Measurements from ENCODE around the gene BLMH. TPM values are rescaled to one million over a fixed set of nuclear protein-coding genes. Genes with fewer than 3 reads are reported as not detected.
A peak's percentile ranks its signal among the peaks of the same experiment; 100 is the strongest.

The BLMH gene
- total and polyA plus RNA-seq, 3 experiments from 2014 or later, result 28.3 to 68.0 (median 67.1) TPM

- Histone ChIP-seq H3K9me3 (ENCODE audit: low read length) (no peaks in the 10 kb centered on the region), H3K27ac (ENCODE audit: low read depth, low read length) (no peak overlapping the region), H3K4me3 (ENCODE audit: low read length) (no peak overlapping the region), H3K27me3 (ENCODE audit: insufficient read depth, low read length, poor library complexity, severe bottlenecking) (no peaks in the 10 kb centered on the region), H3K4me1 (ENCODE audit: insufficient read depth, low read length) (no peaks in the 10 kb centered on the region), H3K36me3 (ENCODE audit: insufficient read depth, low read length) (peaks cover 15% of the 10 kb centered on the region)
- no peaks in the 10 kb centered on the region for H3K9me3 Mint-ChIP-seq
- no peaks in the 10 kb centered on the region for H3K27me3 Mint-ChIP-seq
- ChIA-PET CTCF (no interaction called here), POLR2A (no interaction called here)
- H3K4me1 Mint-ChIP-seq, result peaks cover 0 to 3% (median 0%) of the 10 kb centered on the region in 3 donors
- DNase-seq, result no peak
- no peak overlapping the region for H3K4me3 Mint-ChIP-seq
- H3K36me3 Mint-ChIP-seq, result peaks cover 3 to 50% (median 35%) of the 10 kb centered on the region in 3 donors
- peak overlapping the region in 1 of 8 donors; percentile 24 for H3K27ac Mint-ChIP-seq
These were observed 45.3 kb downstream of the BLMH start for GRCh38 chr17:30246460-30246859.

DNA sequence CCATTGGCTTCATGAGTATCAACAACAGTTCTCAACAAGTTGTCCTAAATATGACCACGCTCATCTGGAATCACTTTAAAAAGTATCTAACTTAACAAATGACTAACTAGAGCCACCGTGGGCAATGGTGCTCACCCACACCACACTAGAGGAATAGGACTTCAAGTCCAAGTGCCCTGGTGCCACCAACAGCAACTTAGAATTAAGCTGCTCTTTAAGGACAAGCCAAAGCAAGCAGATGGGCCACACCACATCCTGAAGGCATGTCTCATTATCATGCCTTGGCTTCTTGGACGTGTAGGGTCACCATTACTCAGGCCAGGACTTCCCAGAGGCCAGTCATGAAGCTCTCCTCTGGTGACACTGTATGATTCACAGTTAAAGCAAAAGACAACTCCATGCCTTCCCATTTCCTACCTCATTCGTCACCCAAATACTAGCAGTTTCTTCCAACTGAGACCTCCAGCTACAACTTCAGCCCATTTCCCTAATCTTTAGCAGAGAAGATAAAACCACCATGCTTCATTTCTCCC lies 46.8 kb downstream of the BLMH start:
- H3K36me3 ChIP-seq (ENCODE audit: insufficient read depth, low read length), result peaks cover 15% of the 10 kb centered on the region
- no peaks in the 10 kb centered on the region for H3K27me3 ChIP-seq (ENCODE audit: insufficient read depth, low read length, poor library complexity, severe bottlenecking)
- no peaks in the 10 kb centered on the region for H3K9me3 ChIP-seq (ENCODE audit: low read length)
- H3K27ac ChIP-seq (ENCODE audit: low read depth, low read length), result no peak overlapping the region
- Mint-ChIP-seq H3K4me3 (no peak overlapping the region), H3K27me3 (no peaks in the 10 kb centered on the region), H3K27ac (peak overlapping the region in 1 of 8 donors; percentile 0), H3K4me1 (peaks cover 0 to 3% (median 0%) of the 10 kb centered on the region in 3 donors), H3K36me3 (peaks cover 3 to 35% (median 32%) of the 10 kb centered on the region in 3 donors), H3K9me3 (no peaks in the 10 kb centered on the region)
- no peak for DNase-seq
- no peak overlapping the region for H3K4me3 ChIP-seq (ENCODE audit: low read length)
- CTCF ChIA-PET, result no interaction called here
- no peaks in the 10 kb centered on the region for H3K4me1 ChIP-seq (ENCODE audit: insufficient read depth, low read length)
- POLR2A ChIA-PET, result interaction anchor here (0.6 kb wide), 1 partner anchor 875 kb away, joined by 3 read pairs; no protein-coding TSS in a partner anchor

GRCh38 chr17:30243568-30243967 lies 48.2 kb downstream of the BLMH start:
- H3K4me3 Mint-ChIP-seq, result no peak overlapping the region
- no peaks in the 10 kb centered on the region for H3K9me3 Mint-ChIP-seq
- Histone ChIP-seq H3K36me3 (ENCODE audit: insufficient read depth, low read length) (peaks cover 5% of the 10 kb centered on the region), H3K27ac (ENCODE audit: low read depth, low read length) (no peak overlapping the region), H3K27me3 (ENCODE audit: insufficient read depth, low read length, poor library complexity, severe bottlenecking) (no peaks in the 10 kb centered on the region), H3K9me3 (ENCODE audit: low read length) (no peaks in the 10 kb centered on the region), H3K4me3 (ENCODE audit: low read length) (no peak overlapping the region), H3K4me1 (ENCODE audit: insufficient read depth, low read length) (no peaks in the 10 kb centered on the region)
- peak overlapping the region in 1 of 8 donors; percentile 21 for H3K27ac Mint-ChIP-seq
- no peak for DNase-seq
- ChIA-PET POLR2A (no interaction called here), CTCF (no interaction called here)
- H3K4me1 Mint-ChIP-seq, result peaks cover 0 to 12% (median 2%) of the 10 kb centered on the region in 3 donors
- peaks cover 4 to 7% of the 10 kb centered on the region in 2 donors for H3K27me3 Mint-ChIP-seq
- H3K36me3 Mint-ChIP-seq, result peaks cover 3 to 23% (median 23%) of the 10 kb centered on the region in 3 donors

DNA sequence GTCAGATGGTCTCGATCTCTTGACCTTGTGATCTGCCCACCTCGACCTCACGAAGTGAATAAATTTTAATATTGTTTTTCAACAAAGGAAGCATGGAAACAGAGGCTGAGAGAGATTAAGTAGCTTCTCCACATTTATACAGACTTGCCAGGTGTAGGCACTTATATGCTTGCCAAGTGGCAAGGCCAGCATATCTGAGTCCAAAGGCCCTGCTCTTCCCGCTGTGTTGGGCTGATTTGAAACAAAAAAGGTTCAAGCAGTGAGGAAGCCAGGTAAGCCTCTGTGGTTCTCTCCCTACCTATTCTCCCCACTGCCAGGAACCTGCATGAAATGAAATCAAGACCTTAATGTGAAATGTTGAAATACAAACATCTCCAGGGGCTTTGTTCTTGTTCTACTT lies 48.7 kb downstream of the BLMH start:
- H3K36me3 Mint-ChIP-seq, result peaks cover 3 to 18% (median 17%) of the 10 kb centered on the region in 3 donors
- peaks cover 0 to 16% (median 2%) of the 10 kb centered on the region in 3 donors for H3K4me1 Mint-ChIP-seq
- H3K4me3 Mint-ChIP-seq, result no peak overlapping the region
- Histone ChIP-seq H3K4me3 (ENCODE audit: low read length) (no peak overlapping the region), H3K9me3 (ENCODE audit: low read length) (no peaks in the 10 kb centered on the region), H3K27ac (ENCODE audit: low read depth, low read length) (no peak overlapping the region), H3K36me3 (ENCODE audit: insufficient read depth, low read length) (no peaks in the 10 kb centered on the region), H3K4me1 (ENCODE audit: insufficient read depth, low read length) (no peaks in the 10 kb centered on the region), H3K27me3 (ENCODE audit: insufficient read depth, low read length, poor library complexity, severe bottlenecking) (peaks cover 4% of the 10 kb centered on the region)
- H3K9me3 Mint-ChIP-seq, result no peaks in the 10 kb centered on the region
- DNase-seq, result no peak
- H3K27ac Mint-ChIP-seq, result no peak overlapping the region
- ChIA-PET POLR2A (no interaction called here), CTCF (interaction anchor here (0.5 kb wide), 1 partner anchor 125 kb away, joined by 4 read pairs; no protein-coding TSS in a partner anchor)
- H3K27me3 Mint-ChIP-seq, result peaks cover 8 to 11% of the 10 kb centered on the region in 2 donors

DNA sequence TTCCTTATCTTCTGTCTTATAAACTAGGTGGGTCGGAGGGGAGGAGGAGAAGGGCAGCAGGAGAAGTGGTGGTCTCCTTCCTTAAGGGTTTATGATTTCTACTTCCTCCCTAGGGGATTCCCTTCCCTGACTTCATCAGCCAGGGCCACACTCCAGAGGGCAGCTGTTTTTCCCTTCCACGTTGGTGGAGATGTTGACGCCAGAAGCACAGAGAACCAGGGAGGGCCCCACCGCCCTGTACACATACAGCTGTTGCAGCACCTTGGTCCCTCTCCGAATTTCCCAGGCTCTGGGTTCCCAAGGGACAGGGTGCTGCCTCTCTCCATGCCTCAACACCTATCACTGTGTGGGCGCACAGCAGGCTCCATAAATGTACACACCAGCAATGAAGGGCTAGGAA lies 50.7 kb downstream of the BLMH start:
- no peak for DNase-seq
- Histone ChIP-seq H3K9me3 (ENCODE audit: low read length) (no peaks in the 10 kb centered on the region), H3K27me3 (ENCODE audit: insufficient read depth, low read length, poor library complexity, severe bottlenecking) (peaks cover 16% of the 10 kb centered on the region), H3K4me3 (ENCODE audit: low read length) (no peak overlapping the region), H3K4me1 (ENCODE audit: insufficient read depth, low read length) (peaks cover 4% of the 10 kb centered on the region), H3K27ac (ENCODE audit: low read depth, low read length) (no peak overlapping the region), H3K36me3 (ENCODE audit: insufficient read depth, low read length) (no peaks in the 10 kb centered on the region)
- Mint-ChIP-seq H3K27me3 (peaks cover 20 to 26% of the 10 kb centered on the region in 2 donors), H3K36me3 (peaks cover 0 to 3% (median 2%) of the 10 kb centered on the region in 3 donors), H3K4me3 (peak overlapping the region in 1 of 7 donors; percentile 3), H3K27ac (no peak overlapping the region), H3K9me3 (no peaks in the 10 kb centered on the region), H3K4me1 (peaks cover 8 to 28% (median 10%) of the 10 kb centered on the region in 3 donors)
- POLR2A ChIA-PET, result interaction anchor here (0.6 kb wide), 1 partner anchor 237 kb away, joined by 4 read pairs; no protein-coding TSS in a partner anchor
- CTCF ChIA-PET, result no interaction called here

GRCh38 chr17:30240177-30240576 lies 51.6 kb downstream of the BLMH start:
- Mint-ChIP-seq H3K27me3 (peaks cover 22 to 29% of the 10 kb centered on the region in 2 donors), H3K36me3 (peaks cover 0 to 3% (median 2%) of the 10 kb centered on the region in 3 donors), H3K9me3 (no peaks in the 10 kb centered on the region), H3K4me3 (no peak overlapping the region), H3K4me1 (peaks cover 11 to 32% (median 12%) of the 10 kb centered on the region in 3 donors), H3K27ac (no peak overlapping the region)
- peaks cover 20% of the 10 kb centered on the region for H3K27me3 ChIP-seq (ENCODE audit: insufficient read depth, low read length, poor library complexity, severe bottlenecking)
- H3K4me1 ChIP-seq (ENCODE audit: insufficient read depth, low read length), result peaks cover 8% of the 10 kb centered on the region
- CTCF ChIA-PET, result no interaction called here
- POLR2A ChIA-PET, result no interaction called here
- no peak overlapping the region for H3K4me3 ChIP-seq (ENCODE audit: low read length)
- no peaks in the 10 kb centered on the region for H3K9me3 ChIP-seq (ENCODE audit: low read length)
- no peak overlapping the region for H3K27ac ChIP-seq (ENCODE audit: low read depth, low read length)
- DNase-seq, result no peak
- no peaks in the 10 kb centered on the region for H3K36me3 ChIP-seq (ENCODE audit: insufficient read depth, low read length)

- no peaks in the 10 kb centered on the region for H3K36me3 ChIP-seq (ENCODE audit: insufficient read depth, low read length)
- H3K4me3 Mint-ChIP-seq, result peak overlapping the region in 1 of 7 donors; percentile 32
- peaks cover 0 to 3% (median 2%) of the 10 kb centered on the region in 3 donors for H3K36me3 Mint-ChIP-seq
- no peak overlapping the region for H3K27ac ChIP-seq (ENCODE audit: low read depth, low read length)
- H3K27me3 Mint-ChIP-seq, result peaks cover 30 to 40% of the 10 kb centered on the region in 2 donors
- DNase-seq, result no peak
- H3K9me3 Mint-ChIP-seq, result no peaks in the 10 kb centered on the region
- POLR2A ChIA-PET, result no interaction called here
- CTCF ChIA-PET, result no interaction called here
- no peak overlapping the region for H3K27ac Mint-ChIP-seq
- no peaks in the 10 kb centered on the region for H3K9me3 ChIP-seq (ENCODE audit: low read length)
- peaks cover 8% of the 10 kb centered on the region for H3K4me1 ChIP-seq (ENCODE audit: insufficient read depth, low read length)
- H3K27me3 ChIP-seq (ENCODE audit: insufficient read depth, low read length, poor library complexity, severe bottlenecking), result peaks cover 30% of the 10 kb centered on the region
- H3K4me3 ChIP-seq (ENCODE audit: low read length), result no peak overlapping the region
- peaks cover 17 to 39% (median 17%) of the 10 kb centered on the region in 3 donors for H3K4me1 Mint-ChIP-seq
These were observed 52.7 kb downstream of the BLMH start for GRCh38 chr17:30239089-30239462.

- Mint-ChIP-seq H3K36me3 (peaks cover 0 to 1% (median 1%) of the 10 kb centered on the region in 3 donors), H3K4me3 (peak overlapping the region in 1 of 7 donors; percentile 21), H3K4me1 (peaks cover 17 to 39% (median 17%) of the 10 kb centered on the region in 3 donors), H3K27me3 (peaks cover 34 to 45% of the 10 kb centered on the region in 2 donors), H3K27ac (peak overlapping the region in 2 of 8 donors; percentile 15 to 36), H3K9me3 (no peaks in the 10 kb centered on the region)
- peaks cover 35% of the 10 kb centered on the region for H3K27me3 ChIP-seq (ENCODE audit: insufficient read depth, low read length, poor library complexity, severe bottlenecking)
- H3K4me3 ChIP-seq (ENCODE audit: low read length), result no peak overlapping the region
- peaks cover 8% of the 10 kb centered on the region for H3K4me1 ChIP-seq (ENCODE audit: insufficient read depth, low read length)
- CTCF ChIA-PET, result no interaction called here
- H3K36me3 ChIP-seq (ENCODE audit: insufficient read depth, low read length), result no peaks in the 10 kb centered on the region
- DNase-seq, result no peak
- POLR2A ChIA-PET, result no interaction called here
- no peak overlapping the region for H3K27ac ChIP-seq (ENCODE audit: low read depth, low read length)
- H3K9me3 ChIP-seq (ENCODE audit: low read length), result no peaks in the 10 kb centered on the region
These were observed 53.2 kb downstream of the BLMH start for GRCh38 chr17:30238387-30239088.
